KG1 (cell line): ENCODE data around the gene FCER2.
"Not testable (repeated sequence)": the region's sequence is repeated elsewhere in the genome, so short reads cannot be mapped to it uniquely, and the experiment has no call there.

ENCODE experiments used
- DNase-seq: peaks from one replicate; lab custom pipeline; 2025; lab: John Stamatoyannopoulos, UW

The FCER2 gene

DNA sequence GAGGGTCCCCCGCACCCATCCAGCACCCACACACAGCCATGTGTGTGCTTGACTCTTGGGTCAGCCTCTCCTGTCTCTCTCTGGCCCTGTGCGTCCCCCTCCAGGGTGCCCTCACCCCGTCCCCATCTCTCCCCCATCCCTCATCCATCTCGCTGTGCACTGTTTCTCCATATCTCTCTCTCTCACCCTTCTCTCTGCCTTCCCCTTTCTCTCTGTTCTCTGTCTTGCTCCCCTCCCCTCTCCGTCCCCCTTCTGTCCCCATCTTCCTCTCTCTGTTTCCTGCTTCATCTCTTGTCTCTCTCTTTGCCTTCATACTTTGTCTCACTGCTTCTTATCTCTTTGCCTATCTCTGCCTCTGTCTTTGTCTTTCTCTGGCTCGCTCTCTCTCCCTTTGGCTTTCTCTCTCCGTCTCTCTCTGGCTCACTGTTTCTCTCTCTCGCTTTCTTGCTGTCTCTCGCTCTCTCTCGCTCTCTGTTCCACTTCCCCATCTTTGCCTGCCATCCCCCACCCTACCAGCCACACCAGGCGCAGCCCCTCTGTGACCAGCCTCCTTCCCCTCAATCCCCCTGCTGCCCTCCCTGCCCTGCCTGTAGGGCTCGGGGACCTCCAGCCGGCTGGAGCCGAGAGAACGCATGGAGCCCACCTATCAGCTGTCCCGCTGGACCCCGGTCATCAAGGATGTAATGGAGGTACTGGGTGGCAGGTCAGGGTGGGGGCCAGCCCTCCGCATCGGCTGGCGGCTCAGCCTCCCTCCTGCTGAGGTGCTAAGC is 56.1 kb downstream of the FCER2 start:
- no peak for DNase-seq

DNA sequence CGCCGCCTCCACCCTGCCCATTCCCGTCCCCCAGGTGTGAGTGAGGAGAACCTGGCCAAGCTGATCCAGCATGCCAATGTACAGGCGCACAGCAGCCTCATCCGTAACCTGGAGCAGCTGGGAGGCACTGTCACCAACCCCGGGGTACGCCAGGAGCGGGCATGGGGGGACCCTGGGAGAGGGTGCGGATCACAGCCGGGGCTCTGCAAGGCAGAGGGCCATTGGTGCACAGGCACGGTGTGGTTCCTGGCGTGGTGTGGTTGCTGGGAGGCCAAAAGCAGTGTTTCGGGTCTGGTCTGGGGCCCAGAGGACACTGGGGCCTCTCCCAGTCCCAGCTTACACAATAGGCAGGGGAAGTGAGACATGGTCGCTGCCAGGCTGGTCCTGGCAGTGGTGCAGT is 56.8 kb downstream of the FCER2 start:
- DNase-seq, result no peak

DNA sequence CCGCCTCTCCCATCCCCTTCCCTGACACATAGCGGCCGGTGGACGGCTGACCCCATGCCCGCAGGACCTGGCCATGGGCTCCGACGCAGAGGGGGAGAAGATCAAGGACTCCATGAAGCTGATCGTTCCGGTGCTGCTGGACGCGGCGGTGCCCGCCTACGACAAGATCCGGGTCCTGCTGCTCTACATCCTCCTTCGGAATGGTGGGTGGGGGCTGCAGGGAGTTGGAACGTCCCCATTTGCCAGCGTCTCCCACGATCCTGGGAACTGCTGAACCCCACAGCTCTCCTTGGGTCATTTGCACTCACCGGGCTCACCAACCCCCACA is 57.4 kb downstream of the FCER2 start:
- DNase-seq, result no peak

- DNase-seq, result not testable (repeated sequence)
These were observed 58.0 kb downstream of the FCER2 start for GRCh38 chr19:7643629-7644549.

GRCh38 chr19:7643031-7643415 is 58.9 kb downstream of the FCER2 start:
- no peak for DNase-seq

DNA sequence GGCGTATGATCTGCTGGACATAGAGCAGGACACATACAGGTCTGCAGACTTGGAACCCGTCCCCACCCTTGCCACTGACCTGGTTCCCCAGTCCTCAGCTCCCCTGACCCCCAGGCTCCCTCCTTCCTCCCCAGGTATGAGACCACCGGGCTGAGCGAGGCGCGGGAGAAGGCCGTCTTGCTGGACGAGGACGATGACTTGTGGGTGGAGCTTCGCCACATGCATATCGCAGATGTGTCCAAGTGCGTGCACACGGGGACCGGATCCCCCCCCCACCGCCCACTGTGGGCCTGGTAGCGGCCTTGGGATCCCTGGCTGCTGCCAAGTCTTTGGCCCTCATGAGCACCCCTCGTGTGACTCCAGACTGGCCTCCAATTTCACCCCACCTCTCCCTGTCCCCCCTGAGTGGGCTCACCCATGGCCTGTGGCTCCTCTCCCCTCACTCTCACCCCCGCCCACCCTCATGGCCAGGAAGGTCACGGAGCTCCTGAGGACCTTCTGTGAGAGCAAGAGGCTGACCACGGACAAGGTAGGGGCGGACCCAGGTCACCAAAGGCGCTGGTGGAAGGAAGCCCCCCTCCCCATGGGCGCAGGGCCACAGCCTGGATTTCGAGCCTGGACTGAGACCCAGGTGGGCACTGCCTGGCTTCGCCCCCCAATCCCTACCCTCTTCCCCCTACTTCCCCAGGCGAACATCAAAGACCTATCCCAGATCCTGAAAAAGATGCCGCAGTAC is 59.5 kb downstream of the FCER2 start:
- no peak for DNase-seq

- DNase-seq, result no peak
These were observed 60.3 kb downstream of the FCER2 start for GRCh38 chr19:7641290-7642276.

DNA sequence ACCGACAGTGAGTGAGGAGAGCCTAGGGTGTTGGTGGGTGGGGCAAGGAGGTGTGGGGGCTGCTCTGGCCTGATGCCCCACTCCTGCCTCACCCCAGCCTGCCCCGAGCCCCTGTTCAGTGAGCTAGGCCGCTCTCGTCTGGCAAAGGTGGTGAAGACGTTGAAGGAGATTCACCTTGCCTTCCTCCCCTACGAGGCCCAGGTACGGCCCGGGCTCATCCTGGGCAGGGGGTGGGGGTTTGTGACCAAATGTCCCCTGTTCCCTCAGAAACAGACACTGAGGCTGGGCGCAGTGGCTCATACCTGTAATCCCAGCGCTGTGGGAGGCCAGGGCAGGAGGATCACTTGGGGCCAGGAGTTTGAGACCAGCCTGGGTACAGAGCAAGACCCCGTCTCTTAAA is 61.1 kb downstream of the FCER2 start:
- DNase-seq, result no peak

- DNase-seq, result no peak
These were observed 62.0 kb downstream of the FCER2 start for GRCh38 chr19:7639863-7640348.

DNA sequence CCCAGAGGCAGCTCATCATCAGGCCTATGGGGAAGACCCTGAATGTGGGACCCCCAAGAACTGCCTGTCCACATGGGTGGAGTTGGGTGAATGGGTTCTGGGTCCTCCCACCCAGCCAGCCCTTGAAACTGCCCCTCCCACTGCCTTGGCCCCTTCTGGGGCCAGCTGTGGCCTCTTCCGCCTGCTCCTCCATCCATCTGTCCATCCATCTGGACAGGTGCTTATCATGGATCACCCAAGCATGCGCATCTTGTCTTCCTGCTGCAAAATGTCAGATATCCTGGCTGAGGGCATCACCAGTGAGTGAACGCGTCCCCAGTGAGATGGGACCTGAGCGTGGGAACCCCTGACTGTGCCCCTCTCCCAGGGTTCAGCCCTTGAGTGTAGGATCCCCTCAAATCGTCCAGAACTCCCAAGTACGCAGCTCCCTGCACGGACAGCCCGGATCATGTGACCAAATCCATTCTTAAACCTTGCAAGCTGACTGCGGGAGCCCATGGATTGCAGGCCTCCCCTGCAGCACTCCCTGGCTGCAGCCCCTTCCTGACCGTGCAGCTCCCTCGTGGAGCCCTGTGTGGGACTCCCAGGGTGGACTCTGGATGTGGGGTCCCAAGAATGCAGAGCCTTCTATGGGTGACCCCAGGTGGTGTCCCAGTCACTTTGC is 63.0 kb downstream of the FCER2 start:
- no peak for DNase-seq
